Transverse colon (tissue), 4 donors: ENCODE data around the gene MOCS3. TPM values are rescaled to one million over a fixed set of nuclear protein-coding genes. Genes with fewer than 3 reads are reported as not detected.
A peak's percentile ranks its signal among the peaks of the same experiment; 100 is the strongest.

Experiments used
- DNase-seq: peaks from one replicate; pipeline ENCODE4 v3.0.0-alpha.2; 2019
- H3K27ac ChIP-seq, 4 donors: fragments of 200-600 bp; sonication (generic); 2 replicates each; pipeline ENCODE4 v1.5.1; 2016 to 2018; ENCODE audit warnings: inconsistent platforms in 4 of 4
- H3K27me3 ChIP-seq: fragments of 200-600 bp; sonication (generic); 2 replicates; pipeline ENCODE4 v1.5.1; 2017; ENCODE audit warnings: inconsistent platforms
- H3K36me3 ChIP-seq, 4 donors: fragments of 200-600 bp; sonication (generic); 2 replicates each; pipeline ENCODE4 v1.5.1; 2017 to 2019; ENCODE audit warnings: inconsistent platforms in 4 of 4
- H3K4me1 ChIP-seq, 4 donors: fragments of 200-600 bp; sonication (generic); 2 replicates each; pipeline ENCODE4 v1.5.1; 2017 to 2020; ENCODE audit warnings: inconsistent platforms in 4 of 4
- H3K4me3 ChIP-seq, 4 donors: fragments of 200-600 bp; sonication (generic); 1 replicate in 1 of 4; 2 replicates in 3 of 4; pipeline versions ENCODE4 v1.5.1 to v1.6.1; 2017 to 2019; ENCODE audit warnings: inconsistent platforms in 4 of 4
- H3K9me3 ChIP-seq, 2 donors: fragments of 200-600 bp; sonication (generic); 2 replicates each; pipeline ENCODE4 v1.5.1; 2017 to 2019; ENCODE audit warnings: inconsistent platforms in 2 of 2
- EP300 ChIP-seq: sonication (generic); formaldehyde crosslinking; IDR thresholded peaks from one replicate; pipeline ENCODE4 v1.6.1; 2017; ENCODE audit warnings: antibody characterized with exemption, low read depth
- POLR2A ChIP-seq: fragments of 450-650 bp; IDR thresholded peaks from one replicate; pipeline ENCODE4 v1.6.1; 2016; ENCODE audit warnings: antibody characterized with exemption, mild to moderate bottlenecking, moderate library complexity
- POLR2AphosphoS5 ChIP-seq, 3 donors: sonication (generic); formaldehyde crosslinking; IDR thresholded peaks; one replicate each; pipeline ENCODE4 v1.6.1; 2016; ENCODE audit warnings: antibody characterized with exemption in 3 of 3
- WGBS, 2 donors: methylation state at CpG; one replicate each; pipeline ENCODE4 v1.1.5; 2018; ENCODE audit warnings: low coverage in 1 of 2; 5-methylcytosine and 5-hydroxymethylcytosine counted together
- in situ Hi-C, 4 donors: fragments of 200-750 bp; cut with MboI; loops; one replicate each; pipeline versions ENCODE4 v1.15.0 to v1.15.1; 2017; ENCODE audit warnings: low sequenced_read_pairs in 3 of 4, low pct_ligation_motif_present in 1 of 4, low pct_unique_long_range_greater_than_20kb in 1 of 4
- intact Hi-C: fragments of 100-400 bp; cut with DNase I; formaldehyde crosslinking; loops from one replicate; pipeline ENCODE4 v1.15.1; 2023; ENCODE audit warnings: low total_unique reads
- total RNA-seq, 4 donors: library from RNA; depleted of rRNA; stranded (reverse); fragments of >200 nt; gene quantifications; one replicate each; pipeline ENCODE4 v1.1.0, GENCODE V29; 2016
- TF ChIP-seq, protein P1 (sequence below), 5 experiments: fragments of 200-600 bp in 3 of 5; fragments of 450-650 bp in 2 of 5; sonication (generic) in 3 of 5; IDR thresholded peaks; 1 replicate in 2 of 5; 2 replicates in 3 of 5; pipeline ENCODE4 v1.5.1; 2016 to 2017; ENCODE audit warnings: antibody characterized with exemption in 5 of 5, inconsistent platforms in 3 of 5, mild to moderate bottlenecking in 2 of 5, moderate library complexity in 1 of 5

The MOCS3 gene
- total RNA-seq, 4 donors from 2014 or later: 3.7 to 10.7 (median 4.0) TPM

DNA sequence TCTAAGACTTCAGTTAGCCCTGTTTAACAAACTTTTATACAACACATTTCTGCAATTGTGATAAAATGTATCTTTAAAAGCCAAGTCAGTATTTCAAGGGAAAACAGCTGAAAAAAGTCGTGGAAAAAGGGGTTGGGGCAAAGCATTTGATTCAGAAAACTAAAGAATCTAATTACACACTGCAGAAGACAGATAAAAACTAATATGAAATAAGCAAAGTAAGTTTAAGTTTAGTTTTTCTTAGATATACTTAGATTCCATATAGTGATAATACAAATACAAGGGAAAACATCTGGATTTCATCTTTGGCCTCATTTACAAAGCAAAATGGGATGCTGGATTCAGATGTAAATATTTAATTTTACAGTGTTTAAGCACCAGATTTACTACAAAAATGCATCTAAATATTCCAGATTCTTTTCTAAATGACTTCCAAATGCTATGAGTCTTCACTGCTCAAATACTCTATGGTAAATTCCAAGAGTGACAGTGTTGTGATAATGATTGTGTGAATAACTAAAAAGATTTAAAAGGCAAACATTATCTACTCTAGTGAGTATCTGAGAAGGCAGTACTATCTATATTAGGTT is 25.8 kb upstream of the MOCS3 start:
- intact Hi-C loops: no loop called here
- H3K27ac ChIP-seq: peak overlapping the region in 1 of 4 donors; percentile 97
- WGBS, 2 donors: 68 to 75% methylated on average over 1 of the region's 1 CpG
- no peaks in the 10 kb centered on the region for H3K9me3 ChIP-seq
- in situ Hi-C loops: loop anchor here in 3 of 4 donors (5.0 to 10.0 kb wide), 2 partner anchors 138 to 140 kb away; partner anchors contain the start of gene BCAS4 (in 2 of the 3)
- DNase-seq: no peak
- no peak overlapping the region for H3K4me3 ChIP-seq
- H3K36me3 ChIP-seq: peaks cover 0 to 30% (median 11%) of the 10 kb centered on the region in 4 donors
- no peaks in the 10 kb centered on the region for H3K27me3 ChIP-seq
- peaks cover 14 to 28% (median 17%) of the 10 kb centered on the region in 4 donors for H3K4me1 ChIP-seq
- no peak for TF ChIP-seq POLR2AphosphoS5 (IDR thresholded peaks at IDR 0.05)
- no peak for TF ChIP-seq EP300
- TF ChIP-seq, protein P1, sequence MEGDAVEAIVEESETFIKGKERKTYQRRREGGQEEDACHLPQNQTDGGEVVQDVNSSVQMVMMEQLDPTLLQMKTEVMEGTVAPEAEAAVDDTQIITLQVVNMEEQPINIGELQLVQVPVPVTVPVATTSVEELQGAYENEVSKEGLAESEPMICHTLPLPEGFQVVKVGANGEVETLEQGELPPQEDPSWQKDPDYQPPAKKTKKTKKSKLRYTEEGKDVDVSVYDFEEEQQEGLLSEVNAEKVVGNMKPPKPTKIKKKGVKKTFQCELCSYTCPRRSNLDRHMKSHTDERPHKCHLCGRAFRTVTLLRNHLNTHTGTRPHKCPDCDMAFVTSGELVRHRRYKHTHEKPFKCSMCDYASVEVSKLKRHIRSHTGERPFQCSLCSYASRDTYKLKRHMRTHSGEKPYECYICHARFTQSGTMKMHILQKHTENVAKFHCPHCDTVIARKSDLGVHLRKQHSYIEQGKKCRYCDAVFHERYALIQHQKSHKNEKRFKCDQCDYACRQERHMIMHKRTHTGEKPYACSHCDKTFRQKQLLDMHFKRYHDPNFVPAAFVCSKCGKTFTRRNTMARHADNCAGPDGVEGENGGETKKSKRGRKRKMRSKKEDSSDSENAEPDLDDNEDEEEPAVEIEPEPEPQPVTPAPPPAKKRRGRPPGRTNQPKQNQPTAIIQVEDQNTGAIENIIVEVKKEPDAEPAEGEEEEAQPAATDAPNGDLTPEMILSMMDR (IDR thresholded peaks at IDR 0.05): no peak
- TF ChIP-seq POLR2A: no peak

DNA sequence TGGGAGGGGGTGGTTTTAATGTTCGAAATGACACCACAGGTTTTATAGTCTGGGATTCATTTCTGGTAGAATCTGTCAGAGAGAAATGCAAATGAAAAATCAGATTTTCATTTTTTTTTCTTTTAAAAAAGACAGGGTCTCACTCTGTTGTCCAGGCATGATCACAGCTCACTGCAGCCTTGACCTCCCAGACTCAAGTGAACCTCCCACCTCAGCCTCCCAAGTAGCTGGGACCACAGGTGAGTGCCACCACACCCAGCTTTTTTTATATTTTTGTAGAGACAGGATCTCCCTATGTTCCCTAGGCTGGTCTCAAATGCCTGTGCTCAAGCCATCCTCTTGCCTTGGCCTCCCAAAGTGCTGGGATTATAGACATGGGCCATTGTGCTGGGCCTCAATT is 25.0 kb upstream of the MOCS3 start:
- H3K4me3 ChIP-seq: no peak overlapping the region
- TF ChIP-seq POLR2A: no peak
- no peak for TF ChIP-seq POLR2AphosphoS5 (IDR thresholded peaks at IDR 0.05)
- TF ChIP-seq EP300: no peak
- TF ChIP-seq, protein P1 (IDR thresholded peaks at IDR 0.05): no peak
- no peaks in the 10 kb centered on the region for H3K9me3 ChIP-seq
- in situ Hi-C loops: loop anchor here in 3 of 4 donors (5.0 to 10.0 kb wide), 2 partner anchors 139 to 141 kb away; partner anchors contain the start of gene BCAS4 (in 2 of the 3)
- H3K27me3 ChIP-seq: no peaks in the 10 kb centered on the region
- H3K36me3 ChIP-seq: peaks cover 0 to 31% (median 10%) of the 10 kb centered on the region in 4 donors
- DNase-seq: no peak
- intact Hi-C loops: no loop called here
- no peak overlapping the region for H3K27ac ChIP-seq
- H3K4me1 ChIP-seq: peaks cover 6 to 22% (median 13%) of the 10 kb centered on the region in 4 donors
- WGBS, 2 donors: 86% methylated on average over 1 of the region's 1 CpG; no CpG with 5 or more reads in 1 of the 2 donors

DNA sequence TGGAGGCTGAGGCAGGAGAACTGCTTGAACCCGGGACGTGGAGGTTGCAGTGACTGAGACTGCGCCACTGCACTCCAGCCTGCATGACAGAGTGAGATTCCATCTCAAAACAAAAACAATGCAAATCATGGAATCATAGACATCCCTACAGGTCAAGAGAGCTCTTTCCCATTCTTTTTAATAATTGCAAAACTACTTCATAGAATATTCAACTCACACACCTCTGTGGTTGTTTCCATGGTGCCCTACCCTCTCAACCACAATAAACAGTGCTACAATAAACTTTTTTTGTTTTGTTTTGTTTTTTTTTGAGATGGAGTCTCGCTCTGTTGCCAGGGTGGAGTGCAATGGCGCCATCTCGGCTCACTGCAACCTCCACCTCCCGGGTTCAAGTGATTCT is 15.5 kb upstream of the MOCS3 start:
- in situ Hi-C loops: no loop called here

DNA sequence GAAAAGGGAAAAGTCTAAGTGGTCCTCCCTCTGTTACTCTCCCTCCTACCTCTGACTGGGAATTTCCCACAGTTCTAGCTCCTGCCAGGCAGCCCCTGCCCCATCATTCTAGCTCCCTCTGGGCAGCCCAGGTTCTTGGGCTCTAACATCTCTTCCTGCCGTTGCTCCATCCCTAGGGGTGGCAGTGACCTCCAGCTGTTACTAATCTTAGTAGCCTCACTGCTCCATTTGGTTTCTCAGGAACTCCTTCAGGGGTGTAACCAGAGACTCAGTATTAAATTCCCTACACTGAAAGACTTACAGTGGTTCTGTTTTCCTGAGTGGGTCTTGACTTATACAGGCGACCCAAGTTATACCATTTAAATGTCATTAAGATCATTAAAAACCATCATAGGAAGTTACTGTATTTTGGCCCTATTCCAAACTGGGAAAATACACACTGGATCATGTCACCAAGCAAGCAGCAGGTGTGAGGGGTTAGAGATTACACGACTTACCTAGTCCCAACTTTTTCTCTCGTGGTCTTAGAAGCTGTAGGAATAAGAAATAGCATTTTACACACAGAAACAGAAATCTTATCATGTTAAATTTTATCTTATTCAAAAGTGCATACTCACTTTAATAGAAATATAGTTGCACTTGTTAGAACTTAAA is 10.4 kb upstream of the MOCS3 start:
- intact Hi-C loops: no loop called here
- H3K9me3 ChIP-seq: no peaks in the 10 kb centered on the region
- H3K27ac ChIP-seq: no peak overlapping the region
- TF ChIP-seq POLR2A: no peak
- no peak for TF ChIP-seq POLR2AphosphoS5 (IDR thresholded peaks at IDR 0.05)
- TF ChIP-seq, protein P1 (IDR thresholded peaks at IDR 0.05): no peak
- no peak for TF ChIP-seq EP300
- in situ Hi-C loops: no loop called here
- 87 to 89% methylated on average over 3 to 4 of the region's 4 CpGs for WGBS, 2 donors
- H3K36me3 ChIP-seq: peaks cover 0 to 78% (median 35%) of the 10 kb centered on the region in 4 donors
- no peak overlapping the region for H3K4me3 ChIP-seq
- H3K27me3 ChIP-seq: no peaks in the 10 kb centered on the region
- no peaks in the 10 kb centered on the region for H3K4me1 ChIP-seq
- no peak for DNase-seq

More for the DNA sequence above, 15.5 kb upstream of the MOCS3 start:
- 94 to 100% methylated on average over 4 to 7 of the region's 7 CpGs for WGBS, 2 donors
- Histone ChIP-seq H3K27me3 (no peaks in the 10 kb centered on the region), H3K27ac (no peak overlapping the region), H3K9me3 (no peaks in the 10 kb centered on the region), H3K4me3 (no peak overlapping the region), H3K4me1 (no peaks in the 10 kb centered on the region), H3K36me3 (peaks cover 0 to 85% (median 41%) of the 10 kb centered on the region in 4 donors)
- no peak for DNase-seq
- intact Hi-C loops: no loop called here
- TF ChIP-seq EP300: no peak
- no peak for TF ChIP-seq POLR2A
- TF ChIP-seq, protein P1 (IDR thresholded peaks at IDR 0.05): no peak
- no peak for TF ChIP-seq POLR2AphosphoS5 (IDR thresholded peaks at IDR 0.05)
